ENCODE measurements around the gene MYO3B.
"Not testable (repeated sequence)": the region's sequence is repeated elsewhere in the genome, so short reads cannot be mapped to it uniquely, and the experiment has no call there.

DNA sequence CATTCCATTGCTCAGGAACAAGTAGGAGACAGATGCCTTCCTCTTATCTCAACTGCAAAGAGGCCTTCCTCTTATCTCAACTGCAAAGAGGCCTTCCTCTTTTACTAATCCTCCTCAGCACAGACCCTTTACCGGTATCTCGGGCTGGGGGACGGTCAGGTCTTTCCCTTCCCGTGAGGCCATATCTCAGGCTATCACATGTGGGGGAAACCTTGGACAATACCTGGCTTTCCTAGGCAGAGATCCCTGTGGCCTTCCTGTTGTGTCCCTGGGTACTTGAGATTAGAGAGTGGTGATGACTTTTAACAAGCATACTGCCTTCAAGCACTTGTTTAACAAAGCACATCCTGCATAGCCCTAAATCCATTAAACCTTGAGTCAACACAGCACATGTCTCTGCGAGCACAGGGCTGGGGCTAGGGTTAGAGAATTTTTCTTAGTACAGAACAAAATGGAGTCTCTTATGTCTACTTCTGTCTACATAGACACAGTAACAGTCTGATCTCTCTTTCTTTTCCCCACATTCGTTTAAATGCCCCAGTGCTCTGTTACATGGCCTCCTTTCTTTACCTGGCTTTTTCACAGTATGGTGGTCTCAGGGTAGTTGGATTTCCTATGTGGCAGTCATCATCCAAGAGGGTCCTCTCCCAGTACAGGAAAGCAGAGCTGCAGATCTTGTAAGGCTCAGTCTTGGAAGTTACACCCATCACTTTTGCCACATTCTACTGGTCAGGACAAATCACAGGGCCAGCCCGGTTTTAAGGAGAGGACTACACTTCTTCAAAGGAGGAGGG is 86.0 kb downstream of the MYO3B start:
- TF ChIP-seq POLR2A, CTCF (IDR thresholded peaks at IDR 0.05): not testable (repeated sequence)
